ENCODE data around the gene PRKACG.

- no peak for TF ChIP-seq POLR2AphosphoS5 (IDR thresholded peaks at IDR 0.05; ENCODE audit: borderline replicate concordance, low read depth, low read length)
- no peak for TF ChIP-seq EZH2 (IDR thresholded peaks at IDR 0.05)
- no peak for TF ChIP-seq FOXP2 (optimal IDR thresholded peaks at IDR 0.05; ENCODE audit: control extremely low read depth, extremely low read length, insufficient read depth)
Observed at GRCh38 chr9:69016191-69017096, 2.5 kb upstream of the PRKACG start.

Measured in SK-N-MC (cell line).